SK-N-SH treated with all-trans-retinoic acid at 6 μM for 48 hours (cell line): ENCODE measurements around the gene MTMR10.

Experiments used
- BACH2 ChIP-seq: fragments of 250-450 bp; sonication (Bioruptor Pico); IDR thresholded peaks from 2 replicates; pipeline ENCODE4 v1.9.0; 2021; ENCODE audit warnings: mild to moderate bottlenecking, borderline replicate concordance
- CSDC2 ChIP-seq: fragments of 250-450 bp; sonication (Bioruptor Pico); IDR thresholded peaks from 2 replicates; pipeline ENCODE4 v1.5.0; 2020; ENCODE audit warnings: mild to moderate bottlenecking, moderate library complexity
- ESRRG ChIP-seq: fragments of 250-450 bp; sonication (Bioruptor Pico); IDR thresholded peaks from 2 replicates; pipeline ENCODE4 v1.6.1; 2021; ENCODE audit warnings: mild to moderate bottlenecking
- GLIS3 ChIP-seq: fragments of 250-450 bp; sonication (Bioruptor Pico); IDR thresholded peaks from 2 replicates; pipeline ENCODE4 v1.5.0; 2020; ENCODE audit warnings: mild to moderate bottlenecking, moderate library complexity
- PATZ1 ChIP-seq: fragments of 250-450 bp; sonication (Bioruptor Pico); IDR thresholded peaks from 2 replicates; pipeline ENCODE4 v1.8.0; 2020; ENCODE audit warnings: mild to moderate bottlenecking, moderate library complexity, borderline replicate concordance
- RARB ChIP-seq: fragments of 250-450 bp; sonication (Bioruptor Pico); IDR thresholded peaks from 2 replicates; pipeline ENCODE4 v1.8.0; 2021; ENCODE audit warnings: mild to moderate bottlenecking, moderate library complexity
- SNAI2 ChIP-seq: fragments of 250-450 bp; sonication (Bioruptor Pico); IDR thresholded peaks from 2 replicates; pipeline ENCODE4 v1.5.0; 2020; ENCODE audit warnings: mild to moderate bottlenecking, moderate library complexity
- TOX ChIP-seq: fragments of 250-450 bp; sonication (Bioruptor Pico); IDR thresholded peaks from 2 replicates; pipeline ENCODE4 v1.8.0; 2021; ENCODE audit warnings: mild to moderate bottlenecking, moderate library complexity, borderline replicate concordance
- ZC3H10 ChIP-seq: fragments of 250-450 bp; sonication (Bioruptor Pico); IDR thresholded peaks from 2 replicates; pipeline ENCODE4 v1.5.1; 2021; ENCODE audit warnings: mild to moderate bottlenecking, moderate library complexity
- ZNF565 ChIP-seq: fragments of 450-650 bp; formaldehyde crosslinking; conservative IDR thresholded peaks from 2 replicates; pipeline ENCODE4 v1.5.0; 2020; ENCODE audit warnings: low read depth, mild to moderate bottlenecking, moderate library complexity
- ZNF70 ChIP-seq: fragments of 450-650 bp; formaldehyde crosslinking; IDR thresholded peaks from 2 replicates; pipeline ENCODE4 v1.5.0; 2020; ENCODE audit warnings: mild to moderate bottlenecking, moderate library complexity

GRCh38 chr15:31020542-31020941 lies 29.1 kb upstream of the MTMR10 start:
- TF ChIP-seq CSDC2 (CRISPR knock-in tag) (no peak), RARB (CRISPR knock-in tag) (no peak), PATZ1 (CRISPR knock-in tag) (no peak), SNAI2 (CRISPR knock-in tag) (no peak), BACH2 (CRISPR knock-in tag) (no peak), TOX (CRISPR knock-in tag) (no peak), ZC3H10 (CRISPR knock-in tag) (no peak), GLIS3 (CRISPR knock-in tag) (no peak), ZNF565 (CRISPR knock-in tag) (no peak), ZNF70 (no peak), ESRRG (CRISPR knock-in tag) (no peak)
